PC-3 (cell line): Measurements from ENCODE around the gene LBHD1.

Experiments used
- EZH2 ChIP-seq: fragments of 300-600 bp; sonication (generic); IDR thresholded peaks from one replicate; pipeline ENCODE4 v1.6.1; 2017; ENCODE audit warnings: antibody characterized with exemption, mild to moderate bottlenecking, low read length; ENCODE audit not compliant: unreplicated experiment
- EZH2phosphoT487 ChIP-seq: fragments of 300-600 bp; sonication (generic); IDR thresholded peaks from 2 replicates; pipeline ENCODE4 v1.6.1; 2018; ENCODE audit warnings: mild to moderate bottlenecking, antibody characterized with exemption, low read length, borderline replicate concordance
- TF ChIP-seq, protein P1 (sequence below): fragments of 300-600 bp; sonication (generic); conservative IDR thresholded peaks from 2 replicates; pipeline ENCODE4 v1.5.1; 2017; ENCODE audit warnings: antibody characterized with exemption, low read depth, mild to moderate bottlenecking, low read length

DNA sequence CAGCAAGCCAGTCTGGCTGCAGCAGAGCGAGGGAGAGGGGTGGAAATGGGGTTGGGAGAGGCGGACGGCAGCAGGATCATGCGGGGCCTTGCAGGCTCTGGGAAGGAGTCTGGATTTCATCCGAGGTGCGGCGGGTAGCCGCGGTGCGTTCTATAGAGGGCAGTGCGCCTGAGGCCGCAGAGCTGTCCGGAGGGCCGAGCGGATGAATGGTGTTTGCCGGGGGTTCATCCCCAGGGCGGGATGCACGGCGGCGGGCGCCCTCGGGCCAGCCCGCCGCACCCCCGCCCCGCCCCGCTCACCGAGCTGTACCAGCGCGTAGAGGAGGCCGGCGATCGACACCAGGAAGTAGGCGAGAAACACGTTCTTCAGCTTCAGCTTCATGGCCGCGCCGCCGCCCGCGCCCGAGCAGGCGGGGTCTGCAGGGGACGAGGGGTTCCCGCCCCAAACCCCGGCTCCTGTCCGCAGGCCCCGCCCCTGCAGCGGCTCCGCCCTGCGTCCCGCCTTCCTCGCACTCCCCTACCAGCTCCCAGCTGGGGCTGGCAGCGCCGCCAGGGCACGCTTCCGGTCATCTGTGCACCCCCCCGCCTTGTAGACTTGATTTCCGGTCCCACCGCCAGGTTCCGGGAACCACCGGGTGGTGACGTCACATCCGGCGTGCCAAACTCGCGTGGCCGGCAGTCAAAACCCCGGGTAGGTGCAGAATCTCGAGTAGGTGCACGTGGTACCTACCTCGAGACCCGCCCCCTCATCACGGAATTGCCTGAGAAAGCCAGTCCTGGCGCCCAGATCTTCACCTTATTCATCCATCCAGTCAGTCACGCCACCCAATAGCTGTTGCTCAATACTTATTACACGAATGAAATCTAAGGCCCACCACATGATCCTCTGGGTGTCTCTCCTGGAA, 50.2 kb downstream of the LBHD1 start, which contains the start of gene B3GAT3:
- TF ChIP-seq, protein P1, sequence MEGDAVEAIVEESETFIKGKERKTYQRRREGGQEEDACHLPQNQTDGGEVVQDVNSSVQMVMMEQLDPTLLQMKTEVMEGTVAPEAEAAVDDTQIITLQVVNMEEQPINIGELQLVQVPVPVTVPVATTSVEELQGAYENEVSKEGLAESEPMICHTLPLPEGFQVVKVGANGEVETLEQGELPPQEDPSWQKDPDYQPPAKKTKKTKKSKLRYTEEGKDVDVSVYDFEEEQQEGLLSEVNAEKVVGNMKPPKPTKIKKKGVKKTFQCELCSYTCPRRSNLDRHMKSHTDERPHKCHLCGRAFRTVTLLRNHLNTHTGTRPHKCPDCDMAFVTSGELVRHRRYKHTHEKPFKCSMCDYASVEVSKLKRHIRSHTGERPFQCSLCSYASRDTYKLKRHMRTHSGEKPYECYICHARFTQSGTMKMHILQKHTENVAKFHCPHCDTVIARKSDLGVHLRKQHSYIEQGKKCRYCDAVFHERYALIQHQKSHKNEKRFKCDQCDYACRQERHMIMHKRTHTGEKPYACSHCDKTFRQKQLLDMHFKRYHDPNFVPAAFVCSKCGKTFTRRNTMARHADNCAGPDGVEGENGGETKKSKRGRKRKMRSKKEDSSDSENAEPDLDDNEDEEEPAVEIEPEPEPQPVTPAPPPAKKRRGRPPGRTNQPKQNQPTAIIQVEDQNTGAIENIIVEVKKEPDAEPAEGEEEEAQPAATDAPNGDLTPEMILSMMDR = no peak
- TF ChIP-seq EZH2phosphoT487 (no peak), EZH2 (no peak)
